Endodermal cell (in vitro differentiated cells): Measurements from ENCODE around the gene STX11. TPM values are rescaled to one million over a fixed set of nuclear protein-coding genes. Genes with fewer than 3 reads are reported as not detected.
"Not testable (repeated sequence)": the region's sequence is repeated elsewhere in the genome, so short reads cannot be mapped to it uniquely, and the experiment has no call there.

ENCODE experiments used
- DNase-seq: peaks from one replicate; pipeline ENCODE4 v3.0.0-alpha.2; 2017
- H3K27ac ChIP-seq: 2 replicates; pipeline ENCODE4 v1.5.1; 2013; ENCODE audit warnings: mild to moderate bottlenecking, low read depth, low read length, moderate library complexity
- H3K27me3 ChIP-seq: 2 replicates; pipeline ENCODE4 v1.6.1; 2013; ENCODE audit warnings: mild to moderate bottlenecking, low read length, moderate library complexity; ENCODE audit not compliant: insufficient read depth, control insufficient read depth, poor library complexity, severe bottlenecking
- H3K36me3 ChIP-seq: 2 replicates; pipeline ENCODE4 v1.7.0; 2013; ENCODE audit warnings: mild to moderate bottlenecking, low read length, moderate library complexity; ENCODE audit not compliant: control insufficient read depth, insufficient read depth
- H3K4me1 ChIP-seq: one replicate; pipeline ENCODE4 v1.7.0; 2013; ENCODE audit warnings: low read length; ENCODE audit not compliant: control insufficient read depth, insufficient read depth
- H3K4me3 ChIP-seq: 2 replicates; pipeline ENCODE4 v1.5.1; 2013; ENCODE audit warnings: mild to moderate bottlenecking, low read length, moderate library complexity
- H3K9ac ChIP-seq: 2 replicates; pipeline ENCODE4 v1.6.1; 2013; ENCODE audit warnings: mild to moderate bottlenecking, low read length, moderate library complexity; ENCODE audit not compliant: poor library complexity, severe bottlenecking; ENCODE audit errors: extremely low read depth
- H3K9me3 ChIP-seq: 2 replicates; pipeline ENCODE4 v1.6.1; 2013; ENCODE audit warnings: mild to moderate bottlenecking, low read length, moderate library complexity; ENCODE audit not compliant: control insufficient read depth
- H3K27ac Mint-ChIP-seq: 2 replicates; pipeline ENCODE4 v1.8.0; 2020; ENCODE audit warnings: mixed read lengths
- H3K27me3 Mint-ChIP-seq: 2 replicates; pipeline ENCODE4 v1.8.0; 2021; ENCODE audit warnings: mild to moderate bottlenecking, mixed read lengths; ENCODE audit not compliant: insufficient read depth
- H3K36me3 Mint-ChIP-seq: 2 replicates; pipeline ENCODE4 v1.8.0; 2020; ENCODE audit warnings: low read depth, mixed read lengths
- H3K4me1 Mint-ChIP-seq: 2 replicates; pipeline ENCODE4 v1.8.0; 2020; ENCODE audit warnings: mixed read lengths
- H3K4me3 Mint-ChIP-seq: 2 replicates; pipeline ENCODE4 v1.8.0; 2020; ENCODE audit warnings: mild to moderate bottlenecking, moderate library complexity, mixed read lengths
- H3K9me3 Mint-ChIP-seq: 2 replicates; pipeline ENCODE4 v1.8.0; 2020; ENCODE audit warnings: mild to moderate bottlenecking, mixed read lengths
- WGBS, 2 experiments: methylation state at CpG; one replicate each; pipeline versions ENCODE4 v1.1.5 to v1.1.7; 2013; ENCODE audit warnings: missing lambda C conversion rate in 2 of 2, mixed read lengths in 1 of 2; ENCODE audit not compliant: insufficient coverage in 1 of 2, insufficient read length in 1 of 2; 5-methylcytosine and 5-hydroxymethylcytosine counted together
- total RNA-seq, 2 donors: library from RNA; stranded (reverse); fragmentation: NEBNext Ultra II Directional in 1 of 2; extraction: Animal tissue kit (Norgen Biotek cat#: 25700) in 1 of 2; gene quantifications; 2 replicates in 1 of 2; 3 replicates in 1 of 2; pipeline ENCODE4 v1.2.1, GENCODE V29; 2021
- TF ChIP-seq, protein P1 (sequence below): fragments of 200-600 bp; sonication (generic); conservative IDR thresholded peaks from 2 replicates; pipeline ENCODE4 v1.5.0; 2021; ENCODE audit warnings: antibody characterized with exemption, mild to moderate bottlenecking

STX11 gene
- total RNA-seq, 2 donors from 2014 or later = 0.29 TPM; not detected in 1

DNA sequence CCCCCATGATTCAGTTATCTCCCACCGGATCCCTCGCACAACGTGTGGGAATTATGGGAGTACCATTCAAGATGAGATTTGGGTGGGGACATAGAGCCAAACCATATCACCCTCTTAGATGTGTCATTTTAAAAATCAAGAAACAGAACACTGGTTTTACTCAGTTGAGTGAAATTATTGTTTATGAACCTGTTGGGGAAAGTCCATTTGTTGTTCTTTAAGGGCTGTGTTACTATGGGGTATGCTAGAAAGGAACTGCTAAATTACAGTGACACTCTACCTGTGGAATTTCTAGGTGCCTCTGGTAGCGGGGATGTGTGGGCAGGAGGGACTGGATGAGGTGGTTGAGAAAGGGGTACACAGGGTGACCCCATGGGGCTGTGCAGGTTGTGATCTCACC, 28.9 kb downstream of the STX11 start:
- H3K4me3 Mint-ChIP-seq = no peak overlapping the region

DNA sequence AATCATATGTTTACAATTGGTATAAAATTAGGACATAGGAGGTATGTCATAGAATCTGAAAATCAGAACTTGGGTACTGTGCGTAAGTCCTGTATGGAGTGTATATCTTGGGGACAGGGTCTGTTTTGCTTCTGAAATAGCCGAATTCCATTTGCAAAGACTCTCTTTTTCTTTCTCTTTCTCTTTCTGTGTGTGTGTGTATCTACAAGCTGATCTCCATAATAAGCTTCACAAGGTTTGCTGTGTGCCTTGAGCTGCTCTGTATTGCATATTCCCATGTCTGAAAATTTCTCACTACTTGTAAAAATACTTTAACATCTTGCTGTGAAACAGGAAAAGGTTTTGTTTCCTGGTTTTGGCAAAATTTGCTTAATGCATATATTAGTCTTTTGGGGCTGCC, 29.5 kb downstream of the STX11 start:
- Mint-ChIP-seq H3K9me3 (no peaks in the 10 kb centered on the region), H3K27me3 (peaks cover 5% of the 10 kb centered on the region), H3K4me1 (no peaks in the 10 kb centered on the region), H3K4me3 (no peak overlapping the region), H3K27ac (no peak overlapping the region), H3K36me3 (no peaks in the 10 kb centered on the region)
- WGBS, 2 experiments = 96 to 100% methylated on average over 2 of the region's 2 CpGs
- Histone ChIP-seq H3K9ac (no peak overlapping the region), H3K36me3 (no peaks in the 10 kb centered on the region), H3K9me3 (no peaks in the 10 kb centered on the region), H3K27ac (no peak overlapping the region), H3K4me3 (no peak overlapping the region), H3K4me1 (no peaks in the 10 kb centered on the region), H3K27me3 (no peaks in the 10 kb centered on the region)
- DNase-seq = no peak
- TF ChIP-seq, protein P1, sequence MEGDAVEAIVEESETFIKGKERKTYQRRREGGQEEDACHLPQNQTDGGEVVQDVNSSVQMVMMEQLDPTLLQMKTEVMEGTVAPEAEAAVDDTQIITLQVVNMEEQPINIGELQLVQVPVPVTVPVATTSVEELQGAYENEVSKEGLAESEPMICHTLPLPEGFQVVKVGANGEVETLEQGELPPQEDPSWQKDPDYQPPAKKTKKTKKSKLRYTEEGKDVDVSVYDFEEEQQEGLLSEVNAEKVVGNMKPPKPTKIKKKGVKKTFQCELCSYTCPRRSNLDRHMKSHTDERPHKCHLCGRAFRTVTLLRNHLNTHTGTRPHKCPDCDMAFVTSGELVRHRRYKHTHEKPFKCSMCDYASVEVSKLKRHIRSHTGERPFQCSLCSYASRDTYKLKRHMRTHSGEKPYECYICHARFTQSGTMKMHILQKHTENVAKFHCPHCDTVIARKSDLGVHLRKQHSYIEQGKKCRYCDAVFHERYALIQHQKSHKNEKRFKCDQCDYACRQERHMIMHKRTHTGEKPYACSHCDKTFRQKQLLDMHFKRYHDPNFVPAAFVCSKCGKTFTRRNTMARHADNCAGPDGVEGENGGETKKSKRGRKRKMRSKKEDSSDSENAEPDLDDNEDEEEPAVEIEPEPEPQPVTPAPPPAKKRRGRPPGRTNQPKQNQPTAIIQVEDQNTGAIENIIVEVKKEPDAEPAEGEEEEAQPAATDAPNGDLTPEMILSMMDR = no peak

More for the DNA sequence above, 28.9 kb downstream of the STX11 start:
- Histone ChIP-seq H3K27me3 (no peaks in the 10 kb centered on the region), H3K4me3 (no peak overlapping the region), H3K27ac (no peak overlapping the region), H3K36me3 (no peaks in the 10 kb centered on the region), H3K9ac (no peak overlapping the region), H3K9me3 (no peaks in the 10 kb centered on the region), H3K4me1 (no peaks in the 10 kb centered on the region)
- TF ChIP-seq, protein P1 = no peak
- DNase-seq = no peak
- H3K27ac Mint-ChIP-seq = no peak overlapping the region
- peaks cover 5% of the 10 kb centered on the region for H3K27me3 Mint-ChIP-seq
- WGBS, 2 experiments = 94 to 100% methylated on average over 1 to 4 of the region's 4 CpGs
- no peaks in the 10 kb centered on the region for H3K9me3 Mint-ChIP-seq
- no peaks in the 10 kb centered on the region for H3K4me1 Mint-ChIP-seq
- no peaks in the 10 kb centered on the region for H3K36me3 Mint-ChIP-seq

DNA sequence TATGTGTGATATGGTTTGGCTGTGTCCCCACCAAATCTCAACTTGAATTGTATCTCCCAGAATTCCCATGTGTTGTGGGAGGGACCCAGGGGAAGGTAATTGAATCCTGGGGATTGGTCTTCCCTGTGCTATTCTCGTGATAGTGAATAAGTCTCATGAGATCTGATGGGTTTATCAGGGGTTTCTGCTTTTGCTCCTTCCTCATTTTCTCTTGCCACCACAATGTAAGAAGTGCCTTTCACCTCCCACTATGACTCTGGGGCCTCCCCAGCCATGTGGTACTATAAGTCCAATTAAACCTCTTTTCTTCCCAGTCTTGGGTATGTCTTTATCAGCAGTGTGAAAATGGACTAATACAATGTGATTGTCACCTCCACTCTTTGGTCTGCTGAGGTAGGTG, 30.0 kb downstream of the STX11 start:
- H3K27me3 ChIP-seq, H3K9me3 Mint-ChIP-seq, H3K27ac ChIP-seq, H3K4me1 ChIP-seq, H3K4me3 ChIP-seq, H3K4me3 Mint-ChIP-seq, DNase-seq, H3K27me3 Mint-ChIP-seq, H3K36me3 ChIP-seq, H3K9me3 ChIP-seq, H3K4me1 Mint-ChIP-seq, H3K9ac ChIP-seq, H3K36me3 Mint-ChIP-seq, H3K27ac Mint-ChIP-seq: not testable (repeated sequence)
- WGBS, 2 experiments = 70% methylated on average over 1 of the region's 1 CpG; no CpG with 5 or more reads in 1 of the 2 experiments

DNA sequence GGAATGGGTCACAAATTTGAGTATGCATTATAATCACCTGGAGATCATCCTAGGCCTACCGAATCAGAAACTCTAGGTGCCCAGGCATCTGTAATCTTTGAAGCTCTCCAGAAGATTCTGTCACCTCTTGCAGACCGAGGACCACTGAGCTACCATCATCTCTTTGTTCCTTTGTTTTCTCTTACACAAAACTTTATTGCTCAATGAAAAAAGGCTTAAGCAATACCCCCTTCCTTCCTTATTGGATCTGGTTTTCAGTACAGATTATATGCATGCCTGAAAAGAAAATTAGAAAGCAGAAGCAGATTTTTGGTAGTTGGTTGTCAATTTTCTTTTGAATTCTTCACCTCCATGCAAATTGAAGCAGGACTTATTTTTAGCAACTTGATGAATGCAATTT, 31.3 kb downstream of the STX11 start:
- no peak overlapping the region for H3K27ac ChIP-seq
- H3K9me3 ChIP-seq = no peaks in the 10 kb centered on the region
- H3K4me3 ChIP-seq = no peak overlapping the region
- no peaks in the 10 kb centered on the region for H3K27me3 ChIP-seq
- H3K36me3 Mint-ChIP-seq = no peaks in the 10 kb centered on the region
- no peak overlapping the region for H3K27ac Mint-ChIP-seq
- no peaks in the 10 kb centered on the region for H3K4me1 Mint-ChIP-seq
- TF ChIP-seq, protein P1 = no peak
- peaks cover 3% of the 10 kb centered on the region for H3K27me3 Mint-ChIP-seq
- H3K4me3 Mint-ChIP-seq = no peak overlapping the region
- H3K4me1 ChIP-seq = no peaks in the 10 kb centered on the region
- WGBS, 2 experiments = 92 to 94% methylated on average over 2 of the region's 2 CpGs
- no peak overlapping the region for H3K9ac ChIP-seq
- H3K36me3 ChIP-seq = no peaks in the 10 kb centered on the region
- no peaks in the 10 kb centered on the region for H3K9me3 Mint-ChIP-seq
- no peak for DNase-seq

DNA sequence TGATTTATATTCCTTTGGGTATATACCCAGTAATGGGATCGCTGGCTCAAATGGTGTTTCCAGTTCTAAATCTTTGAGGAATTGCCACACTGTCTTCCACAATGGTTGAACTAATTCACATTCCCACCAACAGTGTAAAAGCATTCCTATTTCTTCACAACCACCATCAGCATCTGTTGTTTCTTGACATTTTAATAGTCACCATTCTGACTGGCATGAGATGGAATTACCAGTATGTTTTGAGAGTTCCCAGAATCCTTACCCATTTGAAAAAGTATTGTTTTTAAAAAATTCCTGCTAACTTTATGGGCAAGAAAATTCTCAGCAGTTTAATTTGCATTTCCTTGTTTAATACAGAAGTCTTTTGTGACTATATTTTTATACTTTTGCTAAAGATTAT, 33.9 kb downstream of the STX11 start:
- 92 to 100% methylated on average over 1 of the region's 1 CpG for WGBS, 2 experiments
- H3K4me1 Mint-ChIP-seq, H3K4me1 ChIP-seq: not testable (repeated sequence)

More for the DNA sequence above, 33.9 kb downstream of the STX11 start:
- not testable (repeated sequence) for H3K27me3 Mint-ChIP-seq, DNase-seq, H3K9me3 Mint-ChIP-seq, H3K4me3 Mint-ChIP-seq, H3K27ac Mint-ChIP-seq, H3K27me3 ChIP-seq, H3K36me3 ChIP-seq, H3K36me3 Mint-ChIP-seq, H3K9ac ChIP-seq, H3K27ac ChIP-seq, H3K9me3 ChIP-seq, H3K4me3 ChIP-seq
